H1 (cell line): ENCODE measurements around the gene TEAD4. TPM values are rescaled to one million over a fixed set of nuclear protein-coding genes. Genes with fewer than 3 reads are reported as not detected.

Source experiments
- CTCF ChIA-PET: fragments of 300-600 bp; sonication (Branson Sonifier 250); formaldehyde crosslinking; loops from one replicate; lab custom pipeline; 2021; ENCODE audit not compliant: partially characterized antibody; lab: Charles Lee
- POLR2A ChIA-PET: fragments of 300-600 bp; sonication (Branson Sonifier 250); formaldehyde crosslinking; loops from one replicate; lab custom pipeline; 2021; ENCODE audit warnings: inconsistent platforms; ENCODE audit not compliant: partially characterized antibody; lab: Charles Lee
- DNase-seq, 2 experiments: peaks; one replicate each; pipeline versions ENCODE4 v3.0.0 to v3.0.0-alpha.2; 2010 to 2022; ENCODE audit warnings: low spot score in 2 of 2, low read depth in 1 of 2, mixed read lengths in 1 of 2
- FAIRE-seq: peaks from 2 replicates; lab custom pipeline; 2011; peaks lifted over from hg19 to GRCh38; lab: Jason Lieb, UNC
- H2AFZ ChIP-seq: 2 replicates; pipeline ENCODE4 v1.8.1; 2012; ENCODE audit warnings: low read length, inconsistent platforms
- H2AK5ac ChIP-seq: 2 replicates; pipeline ENCODE4 v1.6.1; 2013; ENCODE audit warnings: low read depth, low read length
- H2BK120ac ChIP-seq: replicated peaks from 2 replicates; pipeline ENCODE3; 2013; ENCODE audit warnings: low read depth, low read length, inconsistent platforms
- H2BK12ac ChIP-seq: 2 replicates; pipeline ENCODE4 v1.6.1; 2013; ENCODE audit warnings: low read depth, low read length
- H2BK15ac ChIP-seq: 2 replicates; pipeline ENCODE4 v1.6.1; 2013; ENCODE audit warnings: low read length
- H2BK20ac ChIP-seq: 2 replicates; pipeline ENCODE4 v1.6.1; 2013; ENCODE audit warnings: low read length
- H2BK5ac ChIP-seq: 2 replicates; pipeline ENCODE4 v1.6.1; 2013; ENCODE audit warnings: low read depth, low read length
- H3K14ac ChIP-seq: 2 replicates; pipeline ENCODE4 v1.6.1; 2013; ENCODE audit warnings: inconsistent platforms; ENCODE audit not compliant: insufficient read length
- H3K18ac ChIP-seq: 2 replicates; pipeline ENCODE4 v1.6.1; 2013; ENCODE audit warnings: low read length; ENCODE audit errors: extremely low read depth
- H3K23ac ChIP-seq: 2 replicates; pipeline ENCODE4 v1.6.1; 2013; ENCODE audit warnings: inconsistent platforms; ENCODE audit not compliant: insufficient read length
- H3K23me2 ChIP-seq: 2 replicates; pipeline ENCODE4 v1.6.1; 2013; ENCODE audit warnings: low read depth, low read length
- H3K27ac ChIP-seq: 2 replicates; pipeline ENCODE4 v1.6.1; 2011; ENCODE audit warnings: low read depth, low read length, inconsistent platforms
- H3K27me3 ChIP-seq, 4 experiments: replicated peaks in 1 of 4; 1 replicate in 1 of 4; 2 replicates in 3 of 4; pipeline versions ENCODE4 v1.6.1 to v1.8.1; 2011 to 2013; ENCODE audit warnings: low read length in 3 of 4, mild to moderate bottlenecking in 3 of 4, inconsistent platforms in 2 of 4, mixed read lengths in 2 of 4, moderate library complexity in 1 of 4; ENCODE audit not compliant: control insufficient read depth in 3 of 4, insufficient read depth in 3 of 4; ENCODE audit errors: extremely low read depth in 1 of 4
- H3K36me3 ChIP-seq, 4 experiments: 2 replicates each; pipeline versions ENCODE4 v1.6.1 to v1.8.1; 2011 to 2013; ENCODE audit warnings: mild to moderate bottlenecking in 4 of 4, low read length in 3 of 4, moderate library complexity in 2 of 4, control low read depth in 1 of 4, inconsistent platforms in 1 of 4; ENCODE audit not compliant: insufficient read depth in 4 of 4, control insufficient read depth in 2 of 4
- H3K4ac ChIP-seq: replicated peaks from 2 replicates; pipeline ENCODE3; 2013; ENCODE audit warnings: low read length, low read depth, mixed read lengths, inconsistent platforms; ENCODE audit not compliant: insufficient read length
- H3K4me1 ChIP-seq, 4 experiments: replicated peaks in 1 of 4; 1 replicate in 1 of 4; 2 replicates in 3 of 4; pipeline versions ENCODE4 v1.6.1 to v1.8.1; 2011 to 2013; ENCODE audit warnings: low read length in 3 of 4, inconsistent platforms in 2 of 4, mixed read lengths in 1 of 4; ENCODE audit not compliant: insufficient read depth in 4 of 4, control insufficient read depth in 3 of 4
- H3K4me2 ChIP-seq, 2 experiments: 2 replicates each; pipeline versions ENCODE4 v1.6.1 to v1.8.1; 2011 to 2013; ENCODE audit warnings: low read depth in 2 of 2, low read length in 2 of 2, control low read depth in 1 of 2, inconsistent platforms in 1 of 2, mild to moderate bottlenecking in 1 of 2; ENCODE audit not compliant: insufficient read depth in 1 of 2
- H3K4me3 ChIP-seq, 4 experiments: fragments of 200-600, 300-600 bp in 1 of 4; sonication (generic), shearing (Covaris generic), sonication (Bioruptor Twin) in 1 of 4; 2 replicates each; pipeline versions ENCODE4 v1.5.1 to v1.8.1; 2011 to 2016; ENCODE audit warnings: low read length in 4 of 4, low read depth in 3 of 4, control low read depth in 2 of 4, inconsistent platforms in 2 of 4, mild to moderate bottlenecking in 2 of 4, mixed read lengths in 1 of 4, moderate library complexity in 1 of 4; ENCODE audit not compliant: insufficient read depth in 2 of 4; ENCODE audit errors: extremely low read depth in 1 of 4
- H3K56ac ChIP-seq: replicated peaks from 2 replicates; pipeline ENCODE3; 2013; ENCODE audit warnings: low read depth, mild to moderate bottlenecking, mixed read lengths, low read length, inconsistent platforms; ENCODE audit not compliant: insufficient read length
- H3K79me1 ChIP-seq: 2 replicates; pipeline ENCODE4 v1.6.1; 2013; ENCODE audit warnings: low read depth, low read length, control low read depth
- H3K79me2 ChIP-seq, 2 experiments: 2 replicates each; pipeline versions ENCODE4 v1.6.1 to v1.8.1; 2012 to 2013; ENCODE audit warnings: low read length in 2 of 2, mild to moderate bottlenecking in 2 of 2, inconsistent platforms in 1 of 2; ENCODE audit not compliant: insufficient read depth in 2 of 2, control insufficient read depth in 1 of 2
- H3K9ac ChIP-seq, 4 experiments: replicated peaks in 1 of 4; 1 replicate in 1 of 4; 2 replicates in 3 of 4; pipeline versions ENCODE4 v1.6.1 to v1.8.1; 2011 to 2013; ENCODE audit warnings: low read depth in 3 of 4, low read length in 3 of 4, control low read depth in 2 of 4, mild to moderate bottlenecking in 2 of 4, moderate library complexity in 2 of 4, inconsistent platforms in 1 of 4; ENCODE audit errors: extremely low read depth in 1 of 4
- H3K9me3 ChIP-seq, 2 experiments: 2 replicates each; pipeline versions ENCODE4 v1.6.1 to v1.8.1; 2012 to 2013; ENCODE audit warnings: mild to moderate bottlenecking in 2 of 2, moderate library complexity in 2 of 2, control low read depth in 1 of 2, inconsistent platforms in 1 of 2, low read depth in 1 of 2, low read length in 1 of 2, mixed read lengths in 1 of 2; ENCODE audit not compliant: insufficient read depth in 2 of 2
- H4K20me1 ChIP-seq, 2 experiments: replicated peaks in 1 of 2; 2 replicates each; pipeline versions ENCODE3 to v1.8.1; 2011 to 2013; ENCODE audit warnings: inconsistent platforms in 2 of 2, low read length in 2 of 2, mild to moderate bottlenecking in 1 of 2; ENCODE audit not compliant: insufficient read depth in 2 of 2, control insufficient read depth in 1 of 2
- H4K5ac ChIP-seq: 2 replicates; pipeline ENCODE4 v1.6.1; 2013; ENCODE audit warnings: low read length, low read depth, mixed read lengths, inconsistent platforms; ENCODE audit not compliant: insufficient read length
- H4K8ac ChIP-seq: 2 replicates; pipeline ENCODE4 v1.8.0; 2013; ENCODE audit warnings: mild to moderate bottlenecking, moderate library complexity, low read length, inconsistent platforms; ENCODE audit not compliant: insufficient read depth; ENCODE audit errors: extremely low read depth
- H4K91ac ChIP-seq: replicated peaks from 2 replicates; pipeline ENCODE3; 2013; ENCODE audit warnings: low read length, mixed read lengths, inconsistent platforms; ENCODE audit not compliant: insufficient read length
- EGR1 ChIP-seq: IDR thresholded peaks from 2 replicates; pipeline ENCODE4 v1.6.1; 2011; ENCODE audit warnings: low read depth, low read length, borderline replicate concordance
- EZH2 ChIP-seq: fragments of 200-600 bp; sonication (generic); IDR thresholded peaks from 2 replicates; pipeline ENCODE4 v1.7.1; 2012; ENCODE audit warnings: low read depth, mild to moderate bottlenecking, moderate library complexity, low read length, inconsistent platforms; ENCODE audit not compliant: severe bottlenecking
- POLR2A ChIP-seq, 2 experiments: IDR thresholded peaks; 1 replicate in 1 of 2; 2 replicates in 1 of 2; pipeline ENCODE4 v1.6.1; 2011; ENCODE audit warnings: low read depth in 2 of 2, low read length in 2 of 2, mild to moderate bottlenecking in 2 of 2; ENCODE audit errors: control extremely low read depth in 1 of 2
- WGBS, 2 experiments: shearing (Covaris generic) in 1 of 2; methylation state at CpG; one replicate each; pipeline versions ENCODE4 v1.1.6 to v1.1.7; 2013 to 2015; ENCODE audit warnings: low lambda C conversion rate in 2 of 2, mixed read lengths in 2 of 2, inconsistent platforms in 1 of 2, low coverage in 1 of 2, missing lambda C conversion rate in 1 of 2; ENCODE audit not compliant: insufficient replicate concordance in 2 of 2, insufficient coverage in 1 of 2, insufficient read length in 1 of 2; ENCODE audit errors: extremely low coverage in 1 of 2, missing lambda C conversion rate in 1 of 2; 5-methylcytosine and 5-hydroxymethylcytosine counted together
- polyA plus RNA-seq, 7 experiments: library from polyadenylated mRNA; depleted of rRNA in 3 of 7; stranded (reverse) in 5 of 7; unstranded in 2 of 7; fragments of >200 nt in 5 of 7; fragments of 200-250 nt in 2 of 7; gene quantifications; 1 replicate in 5 of 7; 2 replicates in 1 of 7; 4 replicates in 1 of 7; pipeline versions ENCODE4 v1.2.1 to v1.2.3, GENCODE V29; 2011 to 2013; ENCODE audit warnings: missing spikeins in 2 of 7, mixed read lengths in 2 of 7
- total RNA-seq: library from RNA; stranded (reverse); fragmentation: NEBNext Ultra II Directional; extraction: Animal tissue kit (Norgen Biotek cat#: 25700); gene quantifications from 2 replicates; pipeline ENCODE4 v1.2.1, GENCODE V29; 2021

TEAD4 gene
- total and polyA plus RNA-seq, 2 of the 8 experiments (the other 6 are each of a cell fraction or from before 2014, with no cell fraction given), result 56.7 to 116 TPM

DNA sequence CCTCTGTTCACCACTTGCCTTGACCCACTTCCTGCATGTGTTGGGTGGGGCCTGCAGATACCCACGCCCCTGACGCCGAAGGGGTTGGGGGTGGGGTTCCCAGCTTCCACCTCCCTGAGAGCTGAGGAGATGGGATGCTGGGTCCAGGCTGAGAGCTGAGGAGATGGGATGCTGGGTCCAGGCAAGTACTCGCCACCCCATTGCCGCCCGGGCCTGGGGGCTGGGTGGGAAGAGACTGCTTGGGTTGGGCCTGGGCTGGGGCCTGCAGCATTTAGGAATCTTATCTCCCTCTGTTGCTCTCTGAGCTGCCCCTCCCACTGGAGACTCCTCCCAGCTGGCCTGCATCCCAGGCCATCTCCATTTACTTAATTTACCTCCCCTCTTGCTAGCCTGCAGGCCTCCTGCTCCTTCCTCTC is 17.4 kb downstream of the TEAD4 start:
- WGBS, 2 experiments, result 76% methylated on average over 5 of the region's 6 CpGs; no CpG with 5 or more reads in 1 of the 2 experiments
- Histone ChIP-seq H3K9me3 (no peaks in the 10 kb centered on the region), H4K91ac (peak overlapping the region; percentile 57), H3K56ac (no peak overlapping the region), H3K4ac (peak overlapping the region; percentile 14), H3K4me2 (peak overlapping the region in 1 of 2 experiments; percentile 12; a peak in 1 of 4 replicates), H2BK12ac (0 out of 2 replicates have a peak overlapping the region, but pooled peaks have one; percentile 17), H4K8ac (no peak overlapping the region), H3K14ac (no peak overlapping the region), H3K18ac (peak overlapping the region; percentile 48; the same call in 1 of the 2 replicates), H2BK120ac (no peak overlapping the region), H3K79me2 (peaks cover 0 to 78% of the 10 kb centered on the region in 2 experiments; a peak in 2 of 4 replicates), H2AK5ac (no peak overlapping the region), H3K4me3 (no peak overlapping the region), H3K9ac (no peak overlapping the region), H3K27ac (0 out of 2 replicates have a peak overlapping the region, but pooled peaks have one; percentile 24), H3K79me1 (peaks cover 13% of the 10 kb centered on the region), H2BK20ac (no peak overlapping the region), H3K4me1 (peaks cover 6 to 26% (median 12%) of the 10 kb centered on the region in 4 experiments), H4K20me1 (peaks cover 18 to 32% of the 10 kb centered on the region in 2 experiments), H3K27me3 (no peaks in the 10 kb centered on the region), H3K23me2 (no peaks in the 10 kb centered on the region), H2BK15ac (no peak overlapping the region), H2BK5ac (peak overlapping the region; percentile 71; the same call in 1 of the 2 replicates), H2AFZ (no peak overlapping the region), H3K23ac (no peak overlapping the region), H3K36me3 (peaks cover 0 to 4% (median 3%) of the 10 kb centered on the region in 4 experiments; a peak in 2 of 8 replicates), H4K5ac (no peak overlapping the region)
- POLR2A ChIA-PET, result interaction anchor here (0.6 to 3.2 kb wide), 7 partner anchors 7 to 33 kb away, joined by 3 to 37 read pairs (median 4); no protein-coding TSS in a partner anchor
- FAIRE-seq (no peak), DNase-seq (peak in 1 of 2 experiments; percentile 55)
- CTCF ChIA-PET, result interaction anchor here (0.6 to 2.1 kb wide), 7 partner anchors 11 to 138 kb away, joined by 3 to 10 read pairs (median 4); no protein-coding TSS in a partner anchor
- TF ChIP-seq EZH2 (no peak), POLR2A (IDR thresholded peaks at IDR 0.05; ENCODE audit: control extremely low read depth in 1 of 2, low read depth in 2 of 2, low read length in 2 of 2) (0 out of 3 replicates have a peak, but pooled peaks of 1 of the 2 experiments have one; percentile 13), EGR1 (no peak)
